Prostate gland (tissue), 2 donors: Measurements from ENCODE around the gene FNBP1. TPM values are rescaled to one million over a fixed set of nuclear protein-coding genes. Genes with fewer than 3 reads are reported as not detected.
A peak's percentile ranks its signal among the peaks of the same experiment; 100 is the strongest.

Source experiments
- DNase-seq: peaks from one replicate; pipeline ENCODE4 v3.0.0-alpha.2; 2019; ENCODE audit warnings: low spot score
- H3K27ac ChIP-seq, 2 donors: fragments of 200-600 bp; sonication (generic); 2 replicates each; pipeline ENCODE4 v1.5.1; 2017 to 2019
- H3K27me3 ChIP-seq: fragments of 200-600 bp; sonication (generic); replicated peaks from 2 replicates; pipeline ENCODE4 v1.5.1; 2019; ENCODE audit not compliant: insufficient read depth
- H3K36me3 ChIP-seq, 2 donors: fragments of 200-600 bp; sonication (generic); 1 replicate in 1 of 2; 2 replicates in 1 of 2; pipeline versions ENCODE4 v1.5.1 to v1.8.1; 2017 to 2019
- H3K4me1 ChIP-seq: fragments of 200-600 bp; sonication (generic); replicated peaks from 2 replicates; pipeline ENCODE4 v1.5.1; 2019
- H3K4me3 ChIP-seq, 2 donors: fragments of 200-600 bp; sonication (generic); 2 replicates each; pipeline ENCODE4 v1.5.1; 2017 to 2019
- H3K9me3 ChIP-seq: fragments of 200-600 bp; sonication (generic); 2 replicates; pipeline ENCODE4 v1.5.1; 2017
- CTCF ChIP-seq, 4 experiments: fragments of 200-600 bp in 2 of 4; fragments of 450-650 bp in 2 of 4; sonication (generic) in 2 of 4; IDR thresholded peaks; 1 replicate in 3 of 4; 2 replicates in 1 of 4; pipeline ENCODE4 v1.5.1; 2016 to 2019; ENCODE audit warnings: antibody characterized with exemption in 4 of 4, mild to moderate bottlenecking in 2 of 4, moderate library complexity in 2 of 4
- POLR2A ChIP-seq: fragments of 450-650 bp; IDR thresholded peaks from one replicate; pipeline ENCODE4 v1.6.1; 2016; ENCODE audit warnings: antibody characterized with exemption, mild to moderate bottlenecking
- POLR2AphosphoS5 ChIP-seq: sonication (generic); formaldehyde crosslinking; IDR thresholded peaks from one replicate; pipeline ENCODE4 v1.6.1; 2017; ENCODE audit warnings: antibody characterized with exemption
- WGBS: methylation state at CpG from one replicate; pipeline ENCODE4 v1.1.5; 2018; 5-methylcytosine and 5-hydroxymethylcytosine counted together
- intact Hi-C: fragments of 100-400 bp; cut with DNase I; formaldehyde crosslinking; loops from one replicate; pipeline ENCODE4 v1.14.2; 2022
- total RNA-seq, 2 donors: library from RNA; depleted of rRNA; stranded (reverse); fragments of >200 nt; gene quantifications; one replicate each; pipeline ENCODE4 v1.1.0, GENCODE V29; 2016

FNBP1 gene
- total RNA-seq, 2 donors from 2014 or later, result 34.6 to 93.7 TPM

GRCh38 chr9:129853614-129854013 lies 189.4 kb downstream of the FNBP1 start:
- DNase-seq, result no peak
- Histone ChIP-seq H3K4me1 (no peaks in the 10 kb centered on the region), H3K4me3 (no peak overlapping the region), H3K9me3 (no peaks in the 10 kb centered on the region), H3K36me3 (peaks cover 0 to 12% of the 10 kb centered on the region in 2 donors), H3K27me3 (no peaks in the 10 kb centered on the region), H3K27ac (no peak overlapping the region)
- 56% methylated on average over 3 of the region's 3 CpGs for WGBS
- TF ChIP-seq POLR2AphosphoS5, result no peak
- no peak for TF ChIP-seq CTCF (IDR thresholded peaks at IDR 0.05)
- no peak for TF ChIP-seq POLR2A
- intact Hi-C loops, result no loop called here

GRCh38 chr9:129852579-129852978 lies 190.4 kb downstream of the FNBP1 start:
- H3K27me3 ChIP-seq, result no peaks in the 10 kb centered on the region
- intact Hi-C loops, result no loop called here
- H3K4me3 ChIP-seq, result no peak overlapping the region
- H3K9me3 ChIP-seq, result no peaks in the 10 kb centered on the region
- H3K27ac ChIP-seq, result peak overlapping the region; percentile 39 to 64
- 50% methylated on average over 5 of the region's 5 CpGs for WGBS
- peaks cover 0 to 7% of the 10 kb centered on the region in 2 donors for H3K36me3 ChIP-seq
- TF ChIP-seq POLR2A (no peak), POLR2AphosphoS5 (peak; percentile 72)
- H3K4me1 ChIP-seq, result no peaks in the 10 kb centered on the region
- peak; percentile 60 for DNase-seq

- Histone ChIP-seq H3K4me3 (no peak overlapping the region), H3K27me3 (no peaks in the 10 kb centered on the region), H3K9me3 (no peaks in the 10 kb centered on the region), H3K27ac (peak overlapping the region; percentile 39 to 64), H3K4me1 (no peaks in the 10 kb centered on the region), H3K36me3 (peaks cover 0 to 5% of the 10 kb centered on the region in 2 donors)
- WGBS, result 74% methylated on average over 5 of the region's 5 CpGs
- DNase-seq, result no peak
- intact Hi-C loops, result no loop called here
- TF ChIP-seq POLR2AphosphoS5 (no peak), CTCF (IDR thresholded peaks at IDR 0.05) (no peak), POLR2A (no peak)
These were observed 191.2 kb downstream of the FNBP1 start for GRCh38 chr9:129851821-129852220.

GRCh38 chr9:129850821-129851550 lies 192.0 kb downstream of the FNBP1 start:
- Histone ChIP-seq H3K27me3 (no peaks in the 10 kb centered on the region), H3K4me3 (no peak overlapping the region), H3K9me3 (no peaks in the 10 kb centered on the region), H3K27ac (peak overlapping the region; percentile 61 to 64), H3K4me1 (no peaks in the 10 kb centered on the region), H3K36me3 (no peaks in the 10 kb centered on the region)
- intact Hi-C loops, result no loop called here
- DNase-seq, result no peak
- TF ChIP-seq POLR2A, result no peak
- TF ChIP-seq POLR2AphosphoS5, result peak; percentile 15
- TF ChIP-seq CTCF (IDR thresholded peaks at IDR 0.05), result no peak
- 71% methylated on average over 6 of the region's 6 CpGs for WGBS

GRCh38 chr9:129849901-129850300 lies 193.1 kb downstream of the FNBP1 start:
- 87% methylated on average over 6 of the region's 6 CpGs for WGBS
- Histone ChIP-seq H3K36me3 (no peaks in the 10 kb centered on the region), H3K27ac (peak overlapping the region in 1 of 2 donors; percentile 64), H3K4me1 (no peaks in the 10 kb centered on the region), H3K4me3 (no peak overlapping the region), H3K27me3 (no peaks in the 10 kb centered on the region), H3K9me3 (no peaks in the 10 kb centered on the region)
- intact Hi-C loops, result no loop called here
- TF ChIP-seq CTCF (IDR thresholded peaks at IDR 0.05) (no peak), POLR2A (no peak), POLR2AphosphoS5 (no peak)
- DNase-seq, result no peak
